Heart left ventricle (tissue), 16 donors: ENCODE measurements around the gene P4HA3. TPM values are rescaled to one million over a fixed set of nuclear protein-coding genes. Genes with fewer than 3 reads are reported as not detected.

ENCODE experiments used
- ATAC-seq, 4 donors: fragments of 200-7000 bp; cut with Tn5 transposase; one replicate each; pipeline ENCODE4 v1.9.1; 2020 to 2022; ENCODE audit warnings: moderate library complexity in 4 of 4, mild to moderate bottlenecking in 3 of 4, moderate number of reproducible peaks in 1 of 4
- DNase-seq, 5 donors: peaks; one replicate each; pipeline ENCODE4 v3.0.0-alpha.2; 2020
- H3K27ac ChIP-seq, 12 donors: fragments of 200-600 bp; sonication (generic) in 4 of 12; one replicate each; pipeline versions ENCODE4 v1.5.0 to v1.8.0; 2016 to 2022; ENCODE audit warnings: mild to moderate bottlenecking in 2 of 12
- H3K27me3 ChIP-seq, 9 donors: fragments of 200-600 bp; sonication (generic) in 2 of 9; one replicate each; pipeline versions ENCODE4 v1.5.1 to v1.8.0; 2016 to 2022; ENCODE audit warnings: mild to moderate bottlenecking in 3 of 9
- H3K36me3 ChIP-seq, 9 donors: fragments of 200-600 bp; sonication (generic) in 2 of 9; one replicate each; pipeline versions ENCODE4 v1.5.0 to v1.8.0; 2018 to 2022; ENCODE audit warnings: mild to moderate bottlenecking in 2 of 9
- H3K4me1 ChIP-seq, 12 donors: fragments of 200-600 bp; sonication (generic) in 4 of 12; one replicate each; pipeline versions ENCODE4 v1.5.0 to v1.8.0; 2016 to 2022; ENCODE audit warnings: mild to moderate bottlenecking in 3 of 12
- H3K4me3 ChIP-seq, 12 donors: fragments of 200-600 bp; sonication (generic) in 4 of 12; one replicate each; pipeline versions ENCODE4 v1.5.0 to v1.8.0; 2017 to 2022; ENCODE audit warnings: mild to moderate bottlenecking in 9 of 12, moderate library complexity in 4 of 12
- H3K9me3 ChIP-seq, 12 donors: fragments of 200-600 bp; sonication (generic) in 4 of 12; one replicate each; pipeline versions ENCODE4 v1.5.0 to v1.8.0; 2016 to 2022; ENCODE audit warnings: mild to moderate bottlenecking in 1 of 12
- POLR2A ChIP-seq, 2 donors: fragments of 450-650 bp; IDR thresholded peaks; one replicate each; pipeline ENCODE4 v1.6.1; 2017; ENCODE audit warnings: antibody characterized with exemption in 2 of 2, mild to moderate bottlenecking in 2 of 2, moderate library complexity in 2 of 2
- WGBS, 4 donors: extraction: QIAGEN DNeasy Blood & Tissue Kit in 2 of 4; methylation state at CpG; one replicate each; pipeline versions ENCODE4 v1.1.5 to v1.1.7; 2013 to 2018; 5-methylcytosine and 5-hydroxymethylcytosine counted together
- intact Hi-C, 10 donors: fragments of 100-400 bp; cut with DNase I; formaldehyde crosslinking; loops; one replicate each; pipeline versions ENCODE4 v1.11.1 to v1.14.2; 2022
- polyA plus RNA-seq, 2 donors: library from polyadenylated mRNA; stranded (reverse); fragments of 200-250 nt; gene quantifications; one replicate each; pipeline ENCODE4 v1.2.3, GENCODE V29; 2013
- total RNA-seq, 9 donors: library from RNA; depleted of rRNA in 2 of 9; stranded (reverse); fragments of >200 nt in 2 of 9; fragmentation: NEBNext Ultra II Directional in 3 of 9; extraction: Animal tissue kit (Norgen Biotek cat#: 25700) in 3 of 9; gene quantifications; one replicate each; pipeline versions ENCODE4 v1.1.0 to v1.2.4, GENCODE V29; 2016 to 2023
- TF ChIP-seq, protein P1 (sequence below), 12 donors: fragments of 200-600 bp; sonication (generic) in 4 of 12; IDR thresholded peaks; one replicate each; pipeline versions ENCODE4 v1.5.0 to v1.8.0; 2018 to 2022; ENCODE audit warnings: antibody characterized with exemption in 12 of 12, mild to moderate bottlenecking in 5 of 12
- donor health status: ischemic (EF 13 %, LVEDD 7.1; RV severe dilation, severe dysfunction).
- donor health status: healthy with polysubstance abuse.
- donor health status: DM: no; HTN: yes; CAD: no.
- donor health status: DM: no; HTN: no; CAD: no.
- donor health status: ischemic (EF 25% LVEDD 6.9; RV normal size, moderate dysfunction).
- donor health status: ischemic (EF 25% LVEDD 5.7; RV mildly dilated, moderate dysfunction).
- donor health status: healthy.
- donor health status: DM: yes; HTN: yes; CAD: no.
- donor health status: ischemic (EF 35%, LVEDD 5.7; RV mildly dilated, moderate dysfunction).
- donor health status: nonischemic (EF 11% LVEDD 7.7; RV severe dilation, severe dysfunction).
- donor health status: DM: yes; HTN: yes; CAD: no.
- donor health status: PGD.
- donor health status: ischemic (EF 29% LVEDD 5.4; RV normal size, mild dysfunction).
- donor health status: nonischemic (EF 23%, LVEDD 6.1; RV moderate dilation, normal function).

Gene P4HA3
- total and polyA plus RNA-seq, 11 donors = 0.15 to 1.2 (median 0.54) TPM; not detected in 4

DNA sequence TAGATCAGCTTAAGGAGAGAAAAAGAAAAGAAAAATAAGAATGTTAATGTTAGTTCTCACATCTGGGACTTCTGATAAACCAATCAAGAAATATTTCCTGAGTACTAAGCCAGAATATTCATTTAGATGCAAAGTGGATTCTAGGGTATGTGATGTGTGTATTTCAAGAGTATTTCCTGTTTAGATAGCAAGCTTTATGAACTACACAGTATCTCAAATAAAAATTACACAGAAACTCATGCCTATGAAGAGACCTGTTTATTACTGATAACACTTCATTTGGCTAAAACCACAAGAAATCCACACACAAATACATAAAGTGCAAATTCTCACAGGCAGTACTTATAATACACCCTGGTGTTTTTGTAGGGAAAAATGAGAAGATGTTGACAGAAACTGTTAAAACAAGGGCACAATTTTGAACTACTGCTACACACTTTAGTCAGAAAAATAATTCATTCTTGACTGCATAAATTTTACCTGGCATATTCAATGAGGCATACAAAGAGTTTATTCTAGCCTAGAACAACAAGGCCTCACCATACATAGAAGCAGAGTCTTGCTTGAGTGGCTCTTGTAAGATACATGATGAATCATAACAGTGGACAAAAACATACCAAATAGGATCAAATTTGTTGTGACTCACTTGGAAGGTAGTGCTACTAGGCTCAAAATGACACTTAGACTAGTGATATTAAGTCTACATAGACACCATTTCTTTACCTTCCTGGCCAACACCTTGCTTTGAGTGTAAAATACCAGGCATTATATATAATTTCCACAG is 18.8 kb upstream of the P4HA3 start:
- ATAC-seq (no peak), DNase-seq (no peak)
- H3K4me1 ChIP-seq = peaks cover 0 to 21% (median 19%) of the 10 kb centered on the region in 12 donors
- intact Hi-C loops = no loop called here
- peaks cover 0 to 3% (median 0%) of the 10 kb centered on the region in 12 donors for H3K9me3 ChIP-seq
- no peak overlapping the region for H3K27ac ChIP-seq
- no peaks in the 10 kb centered on the region for H3K36me3 ChIP-seq
- no peaks in the 10 kb centered on the region for H3K27me3 ChIP-seq
- H3K4me3 ChIP-seq = no peak overlapping the region
- TF ChIP-seq, protein P1, sequence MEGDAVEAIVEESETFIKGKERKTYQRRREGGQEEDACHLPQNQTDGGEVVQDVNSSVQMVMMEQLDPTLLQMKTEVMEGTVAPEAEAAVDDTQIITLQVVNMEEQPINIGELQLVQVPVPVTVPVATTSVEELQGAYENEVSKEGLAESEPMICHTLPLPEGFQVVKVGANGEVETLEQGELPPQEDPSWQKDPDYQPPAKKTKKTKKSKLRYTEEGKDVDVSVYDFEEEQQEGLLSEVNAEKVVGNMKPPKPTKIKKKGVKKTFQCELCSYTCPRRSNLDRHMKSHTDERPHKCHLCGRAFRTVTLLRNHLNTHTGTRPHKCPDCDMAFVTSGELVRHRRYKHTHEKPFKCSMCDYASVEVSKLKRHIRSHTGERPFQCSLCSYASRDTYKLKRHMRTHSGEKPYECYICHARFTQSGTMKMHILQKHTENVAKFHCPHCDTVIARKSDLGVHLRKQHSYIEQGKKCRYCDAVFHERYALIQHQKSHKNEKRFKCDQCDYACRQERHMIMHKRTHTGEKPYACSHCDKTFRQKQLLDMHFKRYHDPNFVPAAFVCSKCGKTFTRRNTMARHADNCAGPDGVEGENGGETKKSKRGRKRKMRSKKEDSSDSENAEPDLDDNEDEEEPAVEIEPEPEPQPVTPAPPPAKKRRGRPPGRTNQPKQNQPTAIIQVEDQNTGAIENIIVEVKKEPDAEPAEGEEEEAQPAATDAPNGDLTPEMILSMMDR (IDR thresholded peaks at IDR 0.05) = no peak
- no peak for TF ChIP-seq POLR2A (IDR thresholded peaks at IDR 0.05)

DNA sequence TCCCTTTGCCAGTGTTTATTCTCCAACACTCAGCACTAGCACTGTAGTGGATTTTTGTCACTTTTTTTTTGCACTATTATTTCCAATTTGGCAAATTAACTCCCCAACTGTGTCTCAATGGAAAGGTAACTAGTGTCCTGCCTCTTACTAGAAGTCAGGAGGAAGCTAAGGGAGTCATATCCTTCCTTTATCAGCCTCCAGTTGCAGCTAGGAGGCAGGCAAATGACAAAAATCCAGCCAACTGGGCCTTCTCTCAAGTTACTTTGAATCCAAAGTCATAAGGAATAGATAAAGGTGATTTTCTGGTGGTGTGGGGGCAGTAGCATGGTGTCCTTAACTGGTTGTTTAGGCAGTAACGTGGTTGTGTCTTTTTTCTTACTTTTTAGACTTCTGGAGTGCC is 15.6 kb upstream of the P4HA3 start:
- no peak for DNase-seq
- H3K27ac ChIP-seq = no peak overlapping the region
- H3K36me3 ChIP-seq = no peaks in the 10 kb centered on the region
- peaks cover 0 to 9% (median 0%) of the 10 kb centered on the region in 12 donors for H3K9me3 ChIP-seq
- intact Hi-C loops = loop anchor here in 4 of 10 donors (10.0 kb wide), 1 partner anchor 72 kb away; no protein-coding TSS in a partner anchor
- 84 to 92% (median 90%) methylated on average over 1 of the region's 1 CpG for WGBS, 4 donors
- no peak for ATAC-seq
- no peak overlapping the region for H3K4me3 ChIP-seq
- H3K27me3 ChIP-seq = no peaks in the 10 kb centered on the region
- peaks cover 0 to 36% (median 27%) of the 10 kb centered on the region in 12 donors for H3K4me1 ChIP-seq
- TF ChIP-seq, protein P1 (IDR thresholded peaks at IDR 0.05) = no peak
- no peak for TF ChIP-seq POLR2A (IDR thresholded peaks at IDR 0.05)

DNA sequence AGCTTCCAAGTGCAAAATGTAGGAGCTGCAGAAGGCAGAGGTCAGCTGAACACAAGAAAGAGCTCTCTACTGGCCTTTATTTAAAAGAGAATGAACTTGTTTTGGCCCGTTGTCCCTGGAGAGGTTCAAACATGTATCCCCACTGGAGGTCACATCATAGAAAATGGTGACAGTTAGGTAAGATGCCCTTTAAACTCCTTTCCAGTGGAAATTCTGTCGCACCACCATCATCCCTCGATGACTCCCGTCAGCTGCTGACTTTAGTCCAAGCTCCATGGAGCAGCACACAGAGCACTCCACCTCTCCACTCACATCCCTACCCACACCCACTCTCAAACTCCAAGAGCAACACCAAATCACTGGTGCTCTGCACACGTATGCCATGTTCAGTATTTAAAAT is 15.2 kb upstream of the P4HA3 start:
- peaks cover 0 to 41% (median 31%) of the 10 kb centered on the region in 12 donors for H3K4me1 ChIP-seq
- H3K27ac ChIP-seq = peak overlapping the region in 1 of 12 donors; percentile 57
- ATAC-seq (no peak), DNase-seq (no peak)
- H3K36me3 ChIP-seq = no peaks in the 10 kb centered on the region
- no peak overlapping the region for H3K4me3 ChIP-seq
- no peaks in the 10 kb centered on the region for H3K27me3 ChIP-seq
- intact Hi-C loops = loop anchor here in 4 of 10 donors (10.0 kb wide), 1 partner anchor 72 kb away; no protein-coding TSS in a partner anchor
- peaks cover 0 to 9% (median 0%) of the 10 kb centered on the region in 12 donors for H3K9me3 ChIP-seq
- TF ChIP-seq, protein P1 (IDR thresholded peaks at IDR 0.05) = no peak
- 62 to 71% (median 69%) methylated on average over 5 of the region's 5 CpGs for WGBS, 4 donors
